CD4-positive, alpha-beta T cell treated with Interleukin-21 for 1 hour (primary cell): ENCODE data around the gene ARHGEF28.

Source experiments
- DNase-seq: peaks from one replicate; pipeline ENCODE4 v3.0.0-alpha.2; 2020

Gene ARHGEF28, protein sequence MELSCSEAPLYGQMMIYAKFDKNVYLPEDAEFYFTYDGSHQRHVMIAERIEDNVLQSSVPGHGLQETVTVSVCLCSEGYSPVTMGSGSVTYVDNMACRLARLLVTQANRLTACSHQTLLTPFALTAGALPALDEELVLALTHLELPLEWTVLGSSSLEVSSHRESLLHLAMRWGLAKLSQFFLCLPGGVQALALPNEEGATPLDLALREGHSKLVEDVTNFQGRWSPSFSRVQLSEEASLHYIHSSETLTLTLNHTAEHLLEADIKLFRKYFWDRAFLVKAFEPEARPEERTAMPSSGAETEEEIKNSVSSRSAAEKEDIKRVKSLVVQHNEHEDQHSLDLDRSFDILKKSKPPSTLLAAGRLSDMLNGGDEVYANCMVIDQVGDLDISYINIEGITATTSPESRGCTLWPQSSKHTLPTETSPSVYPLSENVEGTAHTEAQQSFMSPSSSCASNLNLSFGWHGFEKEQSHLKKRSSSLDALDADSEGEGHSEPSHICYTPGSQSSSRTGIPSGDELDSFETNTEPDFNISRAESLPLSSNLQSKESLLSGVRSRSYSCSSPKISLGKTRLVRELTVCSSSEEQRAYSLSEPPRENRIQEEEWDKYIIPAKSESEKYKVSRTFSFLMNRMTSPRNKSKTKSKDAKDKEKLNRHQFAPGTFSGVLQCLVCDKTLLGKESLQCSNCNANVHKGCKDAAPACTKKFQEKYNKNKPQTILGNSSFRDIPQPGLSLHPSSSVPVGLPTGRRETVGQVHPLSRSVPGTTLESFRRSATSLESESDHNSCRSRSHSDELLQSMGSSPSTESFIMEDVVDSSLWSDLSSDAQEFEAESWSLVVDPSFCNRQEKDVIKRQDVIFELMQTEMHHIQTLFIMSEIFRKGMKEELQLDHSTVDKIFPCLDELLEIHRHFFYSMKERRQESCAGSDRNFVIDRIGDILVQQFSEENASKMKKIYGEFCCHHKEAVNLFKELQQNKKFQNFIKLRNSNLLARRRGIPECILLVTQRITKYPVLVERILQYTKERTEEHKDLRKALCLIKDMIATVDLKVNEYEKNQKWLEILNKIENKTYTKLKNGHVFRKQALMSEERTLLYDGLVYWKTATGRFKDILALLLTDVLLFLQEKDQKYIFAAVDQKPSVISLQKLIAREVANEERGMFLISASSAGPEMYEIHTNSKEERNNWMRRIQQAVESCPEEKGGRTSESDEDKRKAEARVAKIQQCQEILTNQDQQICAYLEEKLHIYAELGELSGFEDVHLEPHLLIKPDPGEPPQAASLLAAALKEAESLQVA (N-terminal part only)

DNA sequence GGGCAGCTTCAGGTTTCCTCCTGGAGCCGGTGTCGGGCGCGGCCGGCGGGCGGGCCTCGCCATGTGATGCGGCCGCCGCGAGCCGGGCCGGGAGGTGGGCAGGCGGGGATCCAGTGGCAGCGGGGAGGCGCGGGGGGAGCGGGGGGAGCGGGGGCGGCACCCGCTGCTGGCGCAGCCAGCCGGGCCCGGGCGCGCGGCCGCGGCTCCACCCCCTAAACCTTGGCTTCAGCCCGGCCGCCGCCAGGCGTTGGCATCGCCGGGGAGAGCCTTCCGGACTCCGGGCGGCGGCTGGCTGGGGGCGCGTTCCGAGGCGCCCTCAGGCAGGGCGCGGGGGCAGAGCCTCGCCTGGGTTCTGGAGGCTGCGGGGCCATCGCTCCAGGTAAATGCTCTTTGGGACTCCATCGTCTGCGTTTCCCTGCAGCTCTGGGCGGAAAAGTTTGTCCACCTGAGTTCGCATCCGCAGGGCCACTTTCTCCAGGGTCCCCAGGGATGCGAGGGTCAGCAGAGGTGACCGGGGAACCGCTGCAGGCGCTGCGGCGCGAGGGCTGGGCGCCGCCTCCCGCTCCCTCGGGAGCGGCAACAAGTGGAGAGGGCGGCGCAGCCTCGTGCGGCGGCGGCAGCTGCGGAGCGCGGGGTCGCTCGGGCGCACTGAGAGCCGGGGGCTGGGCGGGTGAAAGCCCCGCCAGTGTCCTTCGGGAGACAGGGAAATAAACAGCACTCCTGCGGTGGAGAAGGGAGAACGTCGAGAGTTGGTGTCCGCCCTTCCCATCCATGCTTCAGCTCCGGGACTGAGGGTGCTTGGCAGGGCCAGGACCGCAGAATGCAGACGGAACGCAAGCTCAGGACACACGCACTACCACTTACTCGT, at the start of gene ARHGEF28:
Gene ARHGEF28, plus strand, starts transcription at position 253 of the 868 bp plus-strand sequence. CDS start 58,656 bp downstream, outside the sequence.
- DNase-seq, result peak; percentile 29

DNA sequence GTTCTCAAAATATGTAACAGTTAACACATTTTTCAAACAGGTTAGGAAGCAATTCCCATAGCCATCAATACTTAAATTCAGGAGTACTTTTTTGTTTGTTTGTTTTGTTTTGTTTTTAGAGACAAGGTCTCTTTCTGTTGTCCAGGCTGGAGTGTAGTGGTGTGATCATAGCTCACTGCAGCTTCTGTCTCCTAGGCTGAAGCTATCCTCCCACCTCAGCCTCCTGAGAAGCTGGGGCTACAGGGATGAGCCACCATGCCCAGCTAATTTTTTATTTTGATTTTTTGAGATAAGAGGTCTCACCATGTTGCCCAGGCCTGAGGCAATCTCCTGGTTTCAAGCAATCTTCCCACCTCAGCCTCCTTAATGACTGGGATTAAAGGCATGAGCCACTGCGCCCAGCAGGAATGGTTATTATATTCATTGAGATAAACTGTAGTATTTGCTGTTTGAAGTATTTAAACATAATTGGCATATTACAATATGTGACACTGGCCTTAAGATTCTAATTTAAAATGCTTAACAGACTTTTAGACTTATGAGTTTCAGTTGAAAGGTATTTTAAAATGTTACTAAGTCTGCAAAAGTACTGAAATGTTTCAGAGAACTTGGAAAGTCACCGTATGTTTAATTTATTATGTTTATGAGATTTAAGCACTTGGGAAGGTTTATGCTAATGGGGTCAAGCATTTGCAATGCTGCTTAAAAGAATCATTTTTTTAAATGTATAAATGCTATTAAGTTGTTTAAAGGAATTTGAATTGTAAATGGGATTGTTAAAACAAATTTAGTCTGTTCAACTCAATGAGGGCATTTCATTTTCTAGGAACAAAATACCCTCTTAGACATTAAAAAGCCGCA, 43.5 kb upstream of the ARHGEF28 start:
- no peak for DNase-seq

DNA sequence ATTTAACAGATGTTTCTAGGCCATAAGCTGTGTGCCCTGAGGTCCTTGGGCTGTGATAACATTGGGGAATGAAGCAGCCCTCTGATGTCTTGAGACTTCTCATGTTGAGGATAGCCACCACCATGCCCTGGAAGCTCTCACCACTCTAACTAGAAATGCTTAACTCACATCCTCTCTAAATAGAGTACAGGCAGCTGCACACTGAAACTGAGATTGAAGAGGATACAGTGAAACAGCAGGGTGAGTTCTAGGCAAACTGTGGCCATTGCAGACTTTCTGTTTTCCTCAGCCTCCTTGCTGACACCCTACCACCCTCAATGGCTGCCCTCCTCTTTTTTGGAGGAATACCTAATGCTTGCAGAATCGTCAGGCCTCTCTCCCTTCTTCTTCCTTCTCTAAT, 38.1 kb upstream of the ARHGEF28 start:
- DNase-seq, result no peak

DNA sequence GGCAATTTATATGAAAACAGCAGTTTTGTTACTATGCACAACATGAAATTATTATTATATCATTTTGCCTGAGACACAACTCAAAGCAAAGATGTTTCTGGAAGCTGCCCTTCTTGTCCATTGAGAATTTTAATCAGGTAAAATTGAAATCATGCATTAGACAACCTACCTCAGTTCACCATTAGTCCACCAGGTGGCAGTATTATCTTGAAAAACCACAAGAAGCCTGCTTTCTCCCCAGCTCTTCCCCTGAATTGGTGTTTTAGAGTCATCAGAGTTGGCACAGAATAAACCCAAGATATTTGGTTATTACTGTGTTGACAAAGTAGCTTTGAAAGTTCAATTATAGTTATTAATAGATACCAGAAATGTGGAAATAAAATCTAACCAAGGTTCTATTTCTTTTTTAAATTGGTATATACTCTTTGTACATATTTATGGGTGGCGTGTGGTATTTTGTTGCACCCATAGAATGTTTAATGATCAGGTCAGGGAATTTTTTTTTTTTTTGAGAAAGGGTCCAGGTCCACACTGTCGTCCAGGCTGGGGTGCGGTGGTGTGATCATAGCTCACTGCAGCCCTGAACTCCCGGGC, 34.8 kb upstream of the ARHGEF28 start:
- DNase-seq, result peak; percentile 76

DNA sequence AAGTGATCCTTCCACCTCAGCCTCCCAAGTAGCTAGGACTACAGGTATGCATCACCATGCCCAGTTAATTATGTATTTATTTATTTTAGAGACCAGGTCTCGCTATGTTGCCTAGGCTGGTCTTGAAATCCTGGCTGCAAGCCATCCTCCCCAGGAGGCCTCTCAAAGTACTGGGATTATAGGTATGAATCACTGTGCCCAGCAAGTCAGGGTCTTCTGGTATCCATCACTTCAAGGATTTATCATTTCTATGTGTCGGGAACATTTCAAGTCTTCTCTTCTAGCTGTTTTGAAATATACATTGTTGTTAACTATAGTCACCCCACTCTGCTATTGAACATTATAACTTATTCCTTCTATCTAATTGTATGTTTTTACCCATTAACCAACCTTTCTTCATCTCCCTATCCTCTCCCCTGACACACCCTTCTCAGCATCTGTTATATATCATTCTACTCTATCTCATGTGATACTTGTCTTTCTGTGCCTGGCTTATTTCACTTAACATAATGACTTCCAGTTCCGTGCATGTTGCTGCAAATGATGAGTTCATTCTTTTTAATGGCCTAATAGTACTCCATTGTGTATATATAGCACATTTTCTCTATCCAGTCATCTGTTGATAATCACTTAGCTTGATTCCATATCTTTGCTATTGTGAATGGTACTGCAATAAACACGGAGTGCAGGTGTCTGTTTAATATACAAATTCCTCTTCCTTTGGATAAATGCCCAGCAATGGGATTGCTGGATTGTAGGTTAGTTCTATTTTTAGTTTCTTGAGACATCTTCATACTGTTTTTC, 34.1 kb upstream of the ARHGEF28 start:
- DNase-seq, result no peak

DNA sequence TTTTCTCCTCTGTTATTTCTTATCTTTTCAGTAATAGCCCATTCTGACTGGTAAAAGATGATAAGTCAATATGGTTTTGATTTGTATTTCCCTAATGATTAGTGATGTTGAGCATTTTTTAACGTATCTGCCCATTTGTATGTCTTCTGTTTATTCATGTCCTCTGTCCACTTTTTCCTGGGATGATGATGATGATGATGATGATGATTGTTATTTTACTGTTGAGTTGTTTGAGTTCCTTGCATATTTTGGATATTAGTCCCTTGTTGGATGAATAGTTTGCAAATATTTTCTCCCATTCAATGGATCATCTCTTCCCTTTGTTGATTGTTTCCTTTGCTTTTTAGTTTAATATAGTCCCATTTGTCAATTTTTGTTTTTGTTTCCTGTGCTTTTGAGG, 33.4 kb upstream of the ARHGEF28 start:
- no peak for DNase-seq

DNA sequence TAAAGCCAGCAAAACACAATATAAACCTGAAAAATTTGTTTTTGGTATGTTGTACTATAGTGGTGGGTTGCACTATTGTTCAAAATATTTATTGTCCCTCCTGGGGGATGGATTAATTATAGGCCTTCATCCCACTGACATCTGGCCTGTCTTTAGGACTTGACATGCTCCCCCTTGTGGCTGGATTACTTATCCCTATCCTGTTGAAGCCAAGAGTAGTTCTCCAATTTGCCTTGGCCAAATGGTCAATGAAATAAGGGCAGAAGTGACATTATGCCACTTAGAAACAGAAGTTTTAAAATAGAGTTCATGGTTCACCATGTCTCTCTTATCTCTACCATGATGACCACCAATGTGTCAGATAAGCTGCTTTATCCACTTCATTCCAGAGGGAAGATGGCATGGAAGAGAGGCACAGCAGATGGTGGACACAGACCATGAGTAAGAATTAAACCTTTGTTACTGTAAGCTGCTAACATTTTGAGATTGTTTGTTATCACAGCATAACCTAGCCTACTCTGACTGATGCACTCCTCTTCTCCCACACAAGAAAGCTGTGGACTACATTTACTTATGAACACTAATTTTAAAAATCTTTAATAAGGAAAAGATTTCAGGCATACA, 29.2 kb upstream of the ARHGEF28 start:
- DNase-seq, result peak; percentile 15

DNA sequence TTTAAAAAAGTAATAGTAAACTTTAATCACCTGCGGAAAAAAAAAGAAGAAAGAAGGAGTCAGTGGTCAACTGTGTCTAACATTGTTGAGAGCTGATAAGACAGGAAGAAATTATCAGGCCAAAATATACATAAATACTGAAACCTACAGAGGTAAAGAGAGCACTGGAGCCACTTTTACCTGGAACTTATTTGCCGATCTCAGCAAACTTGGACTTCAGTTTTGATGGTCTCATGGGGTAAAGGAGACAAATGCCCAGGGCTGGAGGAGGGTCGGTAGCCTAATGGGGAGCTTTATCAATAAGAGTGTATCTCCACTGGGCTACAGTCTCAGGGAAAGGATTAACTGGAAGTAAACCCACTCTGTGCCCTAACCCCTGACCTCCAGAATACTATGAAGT, 26.6 kb upstream of the ARHGEF28 start:
- no peak for DNase-seq

DNA sequence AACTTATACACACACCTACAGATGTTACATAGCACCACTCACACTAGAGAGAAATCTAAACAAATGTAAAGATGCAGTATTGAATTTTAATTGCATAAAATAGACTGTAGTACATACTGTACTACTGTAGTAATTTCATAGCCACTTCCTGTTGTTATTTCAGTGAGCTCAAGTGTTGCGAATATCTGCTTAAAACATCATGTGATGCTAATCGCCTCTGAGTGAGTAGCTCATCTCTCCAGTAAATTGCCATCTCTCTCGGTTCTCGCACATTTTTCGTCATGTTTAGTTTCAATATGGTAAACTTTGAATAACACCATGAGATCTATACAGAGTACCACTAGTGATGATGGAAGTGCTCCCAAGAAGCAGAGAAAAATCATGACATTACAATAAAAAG, 22.0 kb upstream of the ARHGEF28 start:
- peak; percentile 7 for DNase-seq

DNA sequence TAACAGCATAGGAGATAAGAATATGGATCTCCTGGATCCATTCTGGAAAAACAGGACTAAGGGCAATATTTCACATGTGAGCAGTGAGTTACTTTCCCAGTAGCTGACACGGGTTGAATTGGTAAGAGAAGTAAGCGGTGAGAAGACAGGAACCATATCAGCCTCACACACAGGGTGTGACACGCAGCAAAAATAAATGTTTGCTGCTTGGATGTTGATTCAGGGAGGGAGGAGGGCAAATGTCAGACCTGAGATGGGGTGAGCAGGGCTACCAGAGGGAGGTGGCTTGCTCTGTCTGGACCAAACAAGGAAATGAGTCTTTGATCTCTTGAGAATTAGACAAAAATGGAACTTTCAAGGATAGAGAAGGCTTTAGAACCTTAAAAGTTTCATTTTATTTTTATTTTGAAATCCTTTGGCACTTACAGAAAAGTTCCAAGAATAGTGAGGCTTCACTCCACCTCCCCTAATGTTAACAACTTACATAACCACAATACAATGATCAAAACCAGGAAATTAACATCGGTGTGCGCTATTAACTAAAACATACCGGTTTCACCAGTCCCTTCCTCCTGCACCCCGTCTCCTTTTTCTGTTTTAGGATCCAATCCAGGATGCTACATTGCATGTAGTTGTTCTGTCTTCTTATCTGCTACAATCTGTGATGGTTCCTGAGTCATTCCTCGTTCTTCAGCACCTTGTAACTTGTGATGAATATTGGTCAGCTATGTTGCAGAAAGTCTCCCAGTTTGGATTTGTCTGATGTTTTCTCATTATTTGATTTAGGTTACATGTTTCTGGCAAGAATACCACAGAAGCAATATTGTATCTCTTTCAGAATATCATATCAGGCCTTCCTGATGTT, 20.5 kb upstream of the ARHGEF28 start:
- DNase-seq, result no peak

DNA sequence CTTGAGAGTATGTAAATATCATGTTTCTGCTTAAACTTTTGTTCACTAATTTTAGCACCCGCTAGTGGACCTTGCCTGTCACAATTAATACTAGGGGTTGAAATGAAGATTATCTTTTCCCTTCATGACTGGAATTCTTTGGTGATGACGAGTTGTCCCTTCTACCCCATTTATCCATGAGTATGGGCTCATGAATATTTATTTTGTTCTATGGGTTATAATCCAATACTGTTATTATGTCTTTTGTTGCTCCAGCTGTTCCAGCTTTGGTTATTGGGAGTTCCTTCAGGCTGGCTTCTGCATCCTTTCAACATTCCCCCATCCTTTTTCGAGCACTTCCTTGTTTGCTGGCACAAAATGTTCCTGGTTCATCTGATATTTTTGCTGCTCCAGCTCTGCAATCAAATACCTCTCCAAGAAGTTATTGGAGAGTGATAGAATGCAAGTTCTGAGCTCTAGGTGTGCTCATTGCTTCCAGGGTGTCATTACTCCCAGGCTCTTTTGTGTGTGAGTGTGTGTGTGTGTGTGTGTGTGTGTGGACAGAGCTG, 19.7 kb upstream of the ARHGEF28 start:
- no peak for DNase-seq

DNA sequence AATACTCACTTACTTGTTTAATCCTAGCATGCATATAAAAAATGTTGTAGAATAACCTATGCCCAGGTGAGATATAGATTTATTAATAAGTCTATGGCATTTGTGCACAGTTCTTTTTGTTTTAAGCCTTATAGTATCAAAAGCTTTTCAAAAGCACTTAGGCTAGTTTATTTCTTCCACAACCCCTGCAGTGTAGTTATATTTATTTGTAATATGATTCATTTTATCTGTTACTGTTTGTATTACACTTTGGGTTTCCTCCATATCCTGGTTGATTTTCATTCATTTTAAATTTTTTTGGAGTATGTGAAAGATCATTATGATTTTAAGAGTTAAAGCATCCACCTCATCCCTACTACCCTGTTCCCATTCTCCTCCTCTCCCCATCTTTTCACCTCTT, 18.8 kb upstream of the ARHGEF28 start:
- no peak for DNase-seq

DNA sequence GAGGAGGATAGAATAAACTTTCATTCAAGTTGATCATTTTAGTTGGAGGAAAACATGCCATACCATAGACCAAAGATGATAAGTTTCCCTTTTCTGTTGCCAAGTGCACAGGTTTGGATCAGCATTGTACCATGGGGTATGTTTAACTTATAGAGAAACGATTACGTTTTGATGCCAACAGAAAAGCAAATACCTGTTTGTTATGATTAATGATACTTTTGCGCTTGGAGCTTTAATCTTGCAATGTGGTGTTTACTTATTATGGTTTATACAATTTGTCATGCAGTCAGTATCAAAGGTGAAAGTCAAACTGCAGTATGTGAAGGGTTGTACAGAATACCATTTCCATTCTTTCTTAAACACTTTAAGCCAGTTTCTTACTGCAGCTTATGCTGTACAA, 13.2 kb upstream of the ARHGEF28 start:
- DNase-seq, result no peak

DNA sequence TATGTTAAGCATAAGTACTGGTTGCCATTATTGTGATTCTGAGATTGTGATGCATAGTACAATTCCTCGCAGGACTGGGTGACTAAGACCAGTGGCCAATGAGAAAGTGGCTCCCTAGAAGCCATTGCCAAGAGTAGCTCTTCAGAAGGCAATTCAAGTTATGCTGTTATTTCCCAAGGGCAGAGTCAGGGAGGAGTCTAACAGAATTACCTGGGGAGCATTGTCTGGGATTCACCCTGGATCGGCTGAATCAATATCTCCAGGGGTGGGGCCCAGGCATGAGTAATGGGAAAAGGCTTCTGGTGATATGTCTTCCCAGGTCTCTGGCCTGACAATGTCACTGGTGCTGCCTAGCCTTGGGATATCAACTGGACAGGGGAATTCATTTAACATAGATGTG, 10.9 kb upstream of the ARHGEF28 start:
- no peak for DNase-seq

DNA sequence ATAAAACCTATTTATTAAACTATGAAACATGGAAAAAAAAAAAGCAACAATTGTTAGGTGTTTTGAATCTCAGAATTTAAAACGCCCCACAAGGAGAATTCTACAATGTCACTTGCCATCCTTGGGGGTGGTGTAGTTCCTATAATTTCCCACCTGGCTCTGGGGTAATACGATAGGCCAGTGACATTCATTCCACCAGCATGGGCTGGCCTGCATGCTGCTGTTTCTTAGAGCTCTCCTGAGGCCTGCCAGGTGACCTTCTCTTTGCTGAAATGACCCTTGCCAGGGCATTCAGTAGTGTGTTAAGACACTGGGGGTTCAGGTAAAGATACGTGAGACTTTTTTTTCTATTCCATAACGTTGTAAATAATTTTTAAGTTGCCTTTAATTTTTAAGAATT, 10.0 kb upstream of the ARHGEF28 start:
- DNase-seq, result no peak

DNA sequence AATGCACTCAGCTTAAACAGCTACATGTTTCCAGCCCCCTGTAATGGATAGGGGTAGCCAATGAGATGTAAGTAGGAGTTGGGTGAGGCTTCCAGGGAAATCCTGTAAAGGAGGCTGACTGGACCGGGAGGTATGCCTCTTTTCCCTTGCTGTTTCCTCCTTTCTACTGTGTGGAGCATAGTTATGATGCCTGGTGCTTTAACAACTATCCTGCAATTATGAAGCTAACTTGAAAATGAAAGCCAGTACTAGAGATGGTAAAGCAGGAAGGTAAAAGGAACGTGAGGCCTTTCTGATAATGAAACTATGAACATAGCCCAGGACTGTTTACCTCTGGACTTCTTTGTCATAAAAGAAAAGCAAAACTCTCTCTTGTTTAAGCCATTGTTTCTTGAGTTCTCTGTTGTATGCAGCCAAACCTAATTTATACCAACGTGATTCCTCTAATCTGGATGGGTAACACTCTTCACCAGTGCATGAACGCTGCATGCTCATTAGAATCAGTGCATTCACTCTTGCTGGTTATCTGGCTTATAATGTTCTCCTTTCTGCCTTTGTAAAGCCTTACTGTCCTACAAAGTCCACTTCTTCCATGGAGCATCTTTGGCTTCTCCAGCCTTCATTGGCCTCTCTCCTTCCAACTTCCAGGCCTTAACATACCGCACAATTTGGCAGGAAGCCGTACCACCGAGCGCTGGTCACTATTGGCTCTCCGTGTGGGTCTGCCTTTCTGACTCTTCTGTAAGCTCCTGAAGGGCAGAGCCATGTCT, 8.3 kb upstream of the ARHGEF28 start:
- no peak for DNase-seq
